BLaER1 treated with 17β-estradiol and CSF1 and Interleukin-3, amounts not matched to agents 10 nM and 100 nM (cell line): Measurements from ENCODE around the gene STAT5A.
"Not testable (repeated sequence)": the region's sequence is repeated elsewhere in the genome, so short reads cannot be mapped to it uniquely, and the experiment has no call there.

Experiments
- H3K27ac ChIP-seq, 11 experiments: shearing (Covaris generic); formaldehyde crosslinking; 2 replicates each; pipeline ENCODE4 v1.8.1; 2022
- H3K27me3 ChIP-seq, 11 experiments: shearing (Covaris generic); formaldehyde crosslinking; 2 replicates each; pipeline ENCODE4 v1.8.1; 2022
- H3K36me3 ChIP-seq, 11 experiments: shearing (Covaris generic); formaldehyde crosslinking; 2 replicates each; pipeline ENCODE4 v1.8.1; 2022
- H3K4me1 ChIP-seq, 10 experiments: shearing (Covaris generic); formaldehyde crosslinking; 2 replicates each; pipeline ENCODE4 v1.8.1; 2022
- H3K4me2 ChIP-seq, 11 experiments: shearing (Covaris generic); formaldehyde crosslinking; 2 replicates each; pipeline ENCODE4 v1.8.1; 2022
- H3K4me3 ChIP-seq, 10 experiments: shearing (Covaris generic); formaldehyde crosslinking; 2 replicates each; pipeline ENCODE4 v1.8.1; 2022
- H3K9ac ChIP-seq, 11 experiments: shearing (Covaris generic); formaldehyde crosslinking; 2 replicates each; pipeline ENCODE4 v1.8.1; 2022
- H3K9me3 ChIP-seq, 11 experiments: shearing (Covaris generic); formaldehyde crosslinking; replicated peaks in 1 of 11; 2 replicates each; pipeline ENCODE4 v1.8.1; 2022
- H4K20me1 ChIP-seq, 11 experiments: shearing (Covaris generic); formaldehyde crosslinking; 2 replicates each; pipeline ENCODE4 v1.8.1; 2022
- Cebpa-rat ChIP-seq, 11 experiments: shearing (Covaris generic); IDR thresholded peaks; 2 replicates each; pipeline ENCODE4 v1.8.1; 2022

STAT5A gene

DNA sequence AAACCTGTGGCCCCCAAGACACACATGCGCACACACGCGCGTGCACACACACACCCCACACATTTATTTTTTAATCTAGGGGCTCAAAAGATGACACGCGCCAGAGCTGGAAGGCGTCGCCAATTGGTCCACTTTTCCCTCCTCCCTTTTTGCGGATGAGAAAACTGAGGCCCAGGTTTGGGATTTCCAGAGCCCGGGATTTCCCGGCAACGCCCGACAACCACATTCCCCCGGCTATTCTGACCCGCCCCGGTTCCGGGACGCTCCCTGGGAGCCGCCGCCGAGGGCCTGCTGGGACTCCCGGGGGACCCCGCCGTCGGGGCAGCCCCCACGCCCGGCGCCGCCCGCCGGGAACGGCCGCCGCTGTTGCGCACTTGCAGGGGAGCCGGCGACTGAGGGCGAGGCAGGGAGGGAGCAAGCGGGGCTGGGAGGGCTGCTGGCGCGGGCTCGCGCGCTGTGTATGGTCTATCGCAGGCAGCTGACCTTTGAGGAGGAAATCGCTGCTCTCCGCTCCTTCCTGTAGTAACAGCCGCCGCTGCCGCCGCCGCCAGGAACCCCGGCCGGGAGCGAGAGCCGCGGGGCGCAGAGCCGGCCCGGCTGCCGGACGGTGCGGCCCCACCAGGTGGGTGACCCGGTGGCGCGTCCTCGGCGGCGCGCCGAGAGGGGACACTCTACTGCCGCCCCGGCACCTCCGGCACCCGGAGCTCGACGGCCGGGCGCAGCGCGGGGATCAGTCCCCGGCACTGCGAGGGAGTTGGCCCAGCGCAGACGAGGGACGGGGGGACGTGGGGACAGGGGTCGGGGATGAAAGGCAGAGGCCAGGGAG lies at the start of gene STAT5A:
STAT5A (plus strand) TSS at position 522 of the 826 bp plus-strand sequence. CDS start 914 bp downstream, outside the sequence.
- H3K9ac ChIP-seq = peak within 1 kb of the TSS; percentile 72 to 91 (median 82)
- H3K9me3 ChIP-seq = no peaks in the 10 kb centered on the region
- H3K4me3 ChIP-seq = peak within 1 kb of the TSS; percentile 62 to 82 (median 70)
- peaks cover 41 to 62% (median 48%) of the 10 kb centered on the region in 10 experiments for H3K4me1 ChIP-seq
- H3K27me3 ChIP-seq = peaks cover 0 to 4% (median 0%) of the 10 kb centered on the region in 11 experiments; a peak in 2 of 22 replicates
- H3K36me3 ChIP-seq = peaks cover 3 to 34% (median 13%) of the 10 kb centered on the region in 11 experiments; a peak in 12 of 22 replicates
- peaks cover 0 to 30% (median 13%) of the 10 kb centered on the region in 11 experiments; a peak in 10 of 22 replicates for H4K20me1 ChIP-seq
- peak within 1 kb of the TSS; percentile 81 to 98 (median 92) for H3K4me2 ChIP-seq
- peak within 1 kb of the TSS; percentile 73 to 90 (median 82) for H3K27ac ChIP-seq
- no peak for TF ChIP-seq Cebpa-rat (IDR thresholded peaks at IDR 0.05)

DNA sequence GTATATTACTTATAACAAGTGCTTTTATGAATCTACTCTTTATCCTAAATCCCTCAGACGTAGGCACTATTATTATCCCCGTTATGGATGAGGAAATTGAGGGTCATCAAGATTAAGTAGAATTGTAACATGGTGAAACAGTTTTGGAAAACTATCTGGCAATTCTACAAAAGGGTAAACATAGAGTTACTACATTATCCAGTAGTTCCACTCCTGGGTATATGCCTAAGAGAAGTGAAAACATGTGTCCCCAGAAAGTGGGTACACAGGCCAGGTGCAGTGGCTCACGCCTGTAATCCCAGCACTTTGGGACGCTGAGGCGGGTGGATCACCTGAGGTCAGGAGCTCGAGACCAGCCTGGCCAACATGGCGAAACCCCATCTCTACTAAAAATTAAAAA lies 48.7 kb upstream of the STAT5A start:
- H3K4me3 ChIP-seq, H3K27ac ChIP-seq, H3K4me2 ChIP-seq, H3K36me3 ChIP-seq, H3K9ac ChIP-seq, H3K27me3 ChIP-seq, H3K9me3 ChIP-seq: not testable (repeated sequence)
- H4K20me1 ChIP-seq = peaks cover 0 to 39% (median 5%) of the 10 kb centered on the region in 11 experiments; a peak in 8 of 22 replicates
- peaks cover 0 to 21% (median 13%) of the 10 kb centered on the region in 10 experiments; a peak in 18 of 20 replicates for H3K4me1 ChIP-seq

DNA sequence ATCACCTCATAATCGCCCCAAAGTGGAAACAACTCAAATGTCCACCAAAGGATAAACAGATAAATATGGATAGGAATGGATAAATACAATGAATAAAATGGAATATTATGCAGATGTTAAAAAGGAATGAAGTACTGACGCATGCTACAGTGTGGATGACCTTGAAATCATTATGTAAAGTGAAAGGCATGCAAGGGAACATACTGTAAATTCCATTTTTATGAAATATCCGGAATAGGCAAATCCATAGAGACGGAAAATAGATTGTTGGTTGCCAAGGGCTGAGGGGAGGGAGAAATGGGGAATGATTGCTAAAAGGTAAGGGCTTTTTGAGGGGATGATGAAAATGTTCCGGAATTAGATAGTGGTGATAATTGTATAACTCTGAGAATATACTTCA lies 48.1 kb upstream of the STAT5A start:
- Histone ChIP-seq H3K4me1 (peaks cover 0 to 15% (median 8%) of the 10 kb centered on the region in 10 experiments; a peak in 15 of 20 replicates), H3K27ac (no peak overlapping the region), H3K9me3 (no peaks in the 10 kb centered on the region), H3K27me3 (no peaks in the 10 kb centered on the region), H4K20me1 (peaks cover 0 to 39% (median 4%) of the 10 kb centered on the region in 11 experiments; a peak in 8 of 22 replicates), H3K4me3 (no peak overlapping the region), H3K9ac (no peak overlapping the region), H3K4me2 (no peak overlapping the region), H3K36me3 (peaks cover 0 to 6% (median 0%) of the 10 kb centered on the region in 11 experiments; a peak in 4 of 22 replicates)
- TF ChIP-seq Cebpa-rat (IDR thresholded peaks at IDR 0.05) = no peak

DNA sequence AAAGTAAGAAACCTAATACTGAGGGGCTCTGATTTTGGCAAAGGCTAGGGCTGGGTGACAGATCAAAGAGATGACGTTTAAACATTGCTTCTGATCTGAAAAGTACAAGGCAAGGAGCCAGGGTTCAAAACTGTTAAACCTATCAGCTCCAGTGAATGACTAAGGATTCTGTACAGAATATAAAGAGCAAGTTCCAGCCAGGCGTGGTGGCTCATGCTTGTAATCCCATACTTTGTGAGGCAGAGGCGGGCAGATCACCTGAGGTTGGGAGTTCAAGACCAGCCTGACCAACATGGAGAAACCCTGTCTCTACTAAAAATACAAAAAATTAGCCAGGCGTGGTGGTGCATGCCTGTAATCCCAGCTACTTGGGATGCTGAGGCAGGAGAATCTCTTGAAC lies 47.4 kb upstream of the STAT5A start:
- H3K27ac ChIP-seq, H3K4me3 ChIP-seq, H3K27me3 ChIP-seq, H3K36me3 ChIP-seq, H3K4me2 ChIP-seq, H3K9me3 ChIP-seq, H3K9ac ChIP-seq, H3K4me1 ChIP-seq: not testable (repeated sequence)
- H4K20me1 ChIP-seq = peaks cover 0 to 39% (median 4%) of the 10 kb centered on the region in 11 experiments; a peak in 8 of 22 replicates

DNA sequence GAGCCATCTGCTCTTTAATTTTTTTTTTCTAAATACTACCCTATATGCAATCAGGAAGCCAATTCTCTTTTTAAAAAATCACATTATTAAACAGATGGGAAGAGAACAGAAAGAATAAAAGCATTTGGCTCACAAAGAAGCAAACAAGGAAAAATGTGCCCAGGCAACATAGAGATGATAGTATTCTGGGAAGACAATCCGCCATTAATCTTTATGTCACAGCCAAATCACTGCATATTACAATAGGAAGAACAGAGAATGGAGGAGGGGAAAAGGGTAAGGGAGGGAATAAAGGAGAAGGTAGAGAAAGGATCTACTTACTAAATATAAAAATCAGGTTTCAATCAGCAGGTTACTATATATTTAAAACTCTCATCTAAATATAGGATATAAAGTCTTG lies 46.4 kb upstream of the STAT5A start:
- Histone ChIP-seq H3K27me3 (no peaks in the 10 kb centered on the region), H3K36me3 (peaks cover 0 to 6% (median 0%) of the 10 kb centered on the region in 11 experiments; a peak in 4 of 22 replicates), H3K4me2 (no peak overlapping the region), H3K4me3 (no peak overlapping the region), H3K9ac (no peak overlapping the region), H3K9me3 (no peaks in the 10 kb centered on the region), H3K27ac (no peak overlapping the region), H4K20me1 (peaks cover 0 to 34% (median 4%) of the 10 kb centered on the region in 11 experiments; a peak in 8 of 22 replicates), H3K4me1 (peaks cover 3 to 14% (median 9%) of the 10 kb centered on the region in 10 experiments; a peak in 15 of 20 replicates)
- no peak for TF ChIP-seq Cebpa-rat (IDR thresholded peaks at IDR 0.05)

DNA sequence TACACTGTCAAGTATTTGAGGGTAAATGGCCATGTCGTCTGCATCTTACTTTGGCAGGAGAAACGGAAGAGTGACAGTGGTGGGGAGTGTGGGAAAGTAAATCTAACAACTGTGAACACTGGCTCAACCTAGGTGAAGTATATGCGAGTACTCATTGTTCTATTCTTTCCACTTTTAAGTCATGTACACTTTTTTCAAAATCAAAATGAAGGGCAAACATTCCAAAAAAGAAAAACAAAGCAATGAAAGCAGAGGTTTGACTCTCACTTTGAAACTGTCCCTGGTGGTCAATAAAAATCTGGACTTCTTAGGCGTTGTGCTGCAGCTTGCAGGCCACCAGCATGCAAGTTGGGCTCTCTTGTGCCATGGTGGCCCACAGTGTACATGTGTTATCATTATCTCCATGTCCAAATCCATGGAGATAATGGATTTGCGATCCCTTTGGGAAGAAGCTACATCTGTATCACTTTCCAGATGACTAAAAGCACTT lies 44.8 kb upstream of the STAT5A start:
- peaks cover 17 to 31% (median 22%) of the 10 kb centered on the region in 10 experiments for H3K4me1 ChIP-seq
- H3K27me3 ChIP-seq = no peaks in the 10 kb centered on the region
- no peak overlapping the region for H3K4me2 ChIP-seq
- H3K9ac ChIP-seq = no peak overlapping the region
- no peak overlapping the region for H3K4me3 ChIP-seq
- no peak for TF ChIP-seq Cebpa-rat (IDR thresholded peaks at IDR 0.05)
- no peaks in the 10 kb centered on the region; a peak in 2 of 22 replicates for H3K9me3 ChIP-seq
- H4K20me1 ChIP-seq = peaks cover 0 to 21% (median 4%) of the 10 kb centered on the region in 11 experiments; a peak in 5 of 22 replicates
- no peak overlapping the region for H3K27ac ChIP-seq
- peaks cover 0 to 6% (median 0%) of the 10 kb centered on the region in 11 experiments; a peak in 4 of 22 replicates for H3K36me3 ChIP-seq

DNA sequence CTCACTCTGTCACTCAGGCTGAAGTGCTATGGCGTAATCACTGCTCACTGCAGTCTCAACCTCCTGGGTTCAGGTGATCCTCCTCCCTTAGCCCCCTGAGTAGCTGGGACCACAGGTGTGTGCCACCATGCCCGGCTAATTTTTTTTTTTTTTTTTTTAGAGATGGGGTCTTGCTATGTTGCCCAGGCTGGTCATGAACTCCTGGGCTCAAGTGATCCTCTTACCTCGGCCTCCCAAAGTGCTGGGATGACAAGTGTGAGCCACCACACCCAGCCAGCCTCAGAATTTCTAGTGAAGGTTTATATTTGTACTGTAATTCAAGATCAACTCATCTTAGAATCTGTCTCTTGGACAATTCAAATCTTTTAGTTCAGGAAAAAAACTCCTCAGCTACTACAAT lies 44.2 kb upstream of the STAT5A start:
- H3K9me3 ChIP-seq, H3K4me2 ChIP-seq, H3K27ac ChIP-seq, H3K27me3 ChIP-seq, H3K4me3 ChIP-seq, H3K36me3 ChIP-seq, H3K9ac ChIP-seq: not testable (repeated sequence)
- H3K4me1 ChIP-seq = peaks cover 16 to 34% (median 23%) of the 10 kb centered on the region in 10 experiments
- H4K20me1 ChIP-seq = peaks cover 0 to 21% (median 4%) of the 10 kb centered on the region in 11 experiments; a peak in 5 of 22 replicates

DNA sequence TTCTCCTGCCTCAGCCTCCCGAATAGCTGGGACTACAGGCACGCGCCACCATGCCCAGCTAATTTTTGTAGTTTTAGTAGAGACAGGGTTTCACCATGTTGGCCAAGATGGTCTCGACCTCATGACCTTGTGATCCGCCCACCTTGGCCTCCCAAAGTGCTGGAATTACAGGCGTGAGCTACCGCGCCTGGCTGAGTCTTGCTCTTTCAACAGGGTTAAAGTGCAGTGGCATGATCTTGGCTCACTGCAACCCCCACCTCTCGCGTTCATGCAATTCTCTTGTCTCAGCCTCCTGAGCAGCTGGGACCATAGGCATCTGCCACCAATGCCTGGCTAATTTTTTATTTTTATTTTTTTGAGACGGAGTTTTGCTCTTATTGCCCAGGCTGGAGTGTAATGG lies 43.1 kb upstream of the STAT5A start:
- not testable (repeated sequence) for H3K36me3 ChIP-seq, H3K4me2 ChIP-seq, H3K9me3 ChIP-seq, H3K27ac ChIP-seq, H3K9ac ChIP-seq, H3K4me3 ChIP-seq, H3K27me3 ChIP-seq
- H4K20me1 ChIP-seq = peaks cover 0 to 16% (median 0%) of the 10 kb centered on the region in 11 experiments; a peak in 5 of 22 replicates
- H3K4me1 ChIP-seq = peaks cover 26 to 45% (median 34%) of the 10 kb centered on the region in 10 experiments

DNA sequence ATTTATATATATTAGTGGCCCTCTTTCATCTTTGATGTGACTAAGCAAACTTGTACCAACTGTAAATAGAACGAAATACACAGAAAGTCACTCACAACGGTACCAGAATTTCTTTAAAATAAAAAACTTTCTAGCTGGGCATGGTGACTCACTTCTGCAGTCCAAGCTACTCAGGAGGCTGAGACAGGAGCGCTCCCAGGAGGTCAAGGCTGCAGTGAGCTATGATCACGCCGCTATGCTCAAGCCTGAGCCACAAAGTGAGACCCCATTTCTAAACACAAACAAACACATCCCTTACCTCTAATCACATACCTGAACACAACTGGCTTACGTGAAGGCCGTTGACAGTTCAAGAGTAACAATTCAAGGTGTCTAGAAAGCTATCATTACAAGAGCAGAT lies 41.8 kb upstream of the STAT5A start:
- H3K4me1 ChIP-seq = peaks cover 32 to 58% (median 42%) of the 10 kb centered on the region in 10 experiments
- TF ChIP-seq Cebpa-rat (IDR thresholded peaks at IDR 0.05) = no peak
- H3K27me3 ChIP-seq = no peaks in the 10 kb centered on the region
- H3K27ac ChIP-seq = peak overlapping the region in 8 of 11 experiments; percentile 39 to 92 (median 88); a peak in 12 of 22 replicates
- H3K36me3 ChIP-seq = peaks cover 0 to 4% (median 0%) of the 10 kb centered on the region in 11 experiments; a peak in 2 of 22 replicates
- peak overlapping the region in 1 of 11 experiments; percentile 17; a peak in 1 of 22 replicates for H3K9ac ChIP-seq
- peaks cover 0 to 12% (median 0%) of the 10 kb centered on the region in 11 experiments; a peak in 5 of 22 replicates for H4K20me1 ChIP-seq
- peak overlapping the region in 3 of 11 experiments; percentile 84 to 96 (median 87); a peak in 5 of 22 replicates for H3K4me2 ChIP-seq
- H3K4me3 ChIP-seq = no peak overlapping the region
- no peaks in the 10 kb centered on the region; a peak in 2 of 22 replicates for H3K9me3 ChIP-seq
